ENCODE measurements around the gene CSTA. TPM values are rescaled to one million over a fixed set of nuclear protein-coding genes. Genes with fewer than 3 reads are reported as not detected.

CSTA gene
- total RNA-seq, 1 experiment from 2014 or later: not detected

DNA sequence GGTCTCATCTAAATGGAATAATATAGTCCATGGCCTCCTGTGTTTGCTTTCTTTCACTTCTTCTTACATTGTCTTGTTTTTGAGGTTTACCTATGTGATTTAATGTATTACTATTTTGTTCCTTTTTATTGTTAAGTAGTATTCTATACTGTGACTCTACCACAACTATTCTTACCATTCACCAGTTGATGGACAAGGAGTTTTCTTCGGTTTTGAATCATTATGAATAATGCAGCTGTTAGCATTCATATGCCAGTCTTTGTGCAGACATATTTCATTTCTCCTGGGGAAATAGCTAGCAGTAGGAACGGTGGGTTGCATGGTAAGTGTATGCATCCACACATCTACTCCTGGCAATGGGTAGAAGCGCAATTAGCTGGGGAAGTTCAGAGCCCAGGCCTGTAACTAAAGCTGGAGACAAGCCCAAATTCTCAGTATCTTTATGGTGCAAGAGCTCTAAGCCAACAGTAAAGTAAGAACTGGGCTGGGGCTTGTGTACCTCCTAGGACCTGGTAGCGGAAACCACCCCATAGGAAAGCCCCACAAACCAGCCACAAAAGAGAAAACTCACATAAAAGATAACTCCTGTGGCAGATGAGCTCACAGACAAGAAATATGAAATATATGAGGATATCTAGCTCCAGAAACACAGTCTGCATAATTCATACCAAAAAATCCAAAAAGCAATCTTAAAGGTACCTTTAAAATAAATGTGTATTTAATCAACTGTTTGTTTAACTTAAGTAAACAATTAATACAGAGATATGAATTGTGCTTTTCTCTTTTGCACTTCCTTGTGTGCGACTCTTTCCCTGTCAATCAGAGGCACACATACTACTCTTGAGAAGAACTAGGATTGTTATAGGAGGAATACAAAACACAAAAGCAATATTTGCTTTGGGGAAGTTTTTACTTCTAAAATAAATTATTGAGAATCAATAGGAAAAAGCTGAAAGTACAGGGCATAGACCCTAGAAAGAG, 2.7 kb upstream of the CSTA start:
- no peak for DNase-seq (ENCODE audit: low spot score)

DNA sequence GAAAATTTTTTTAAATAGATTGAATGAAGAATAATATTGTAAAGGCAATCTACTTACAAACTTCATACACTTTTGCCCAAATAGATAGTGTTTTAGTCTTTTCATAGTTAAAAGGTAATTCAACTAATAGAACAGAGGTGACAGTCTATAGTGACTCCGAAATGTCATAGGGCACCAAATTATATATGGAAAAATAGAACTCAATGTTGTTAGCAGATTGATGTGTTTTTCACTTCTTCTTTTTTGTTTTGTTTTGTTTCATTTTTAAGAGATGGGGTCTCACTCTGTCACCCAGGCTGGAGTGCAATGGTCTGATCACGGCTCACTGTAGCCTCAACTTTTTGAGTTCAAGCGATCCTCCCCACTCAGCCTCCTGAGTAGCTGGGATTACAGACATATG, 721 bp downstream of the CSTA start:
- no peak for DNase-seq (ENCODE audit: low spot score)

DNA sequence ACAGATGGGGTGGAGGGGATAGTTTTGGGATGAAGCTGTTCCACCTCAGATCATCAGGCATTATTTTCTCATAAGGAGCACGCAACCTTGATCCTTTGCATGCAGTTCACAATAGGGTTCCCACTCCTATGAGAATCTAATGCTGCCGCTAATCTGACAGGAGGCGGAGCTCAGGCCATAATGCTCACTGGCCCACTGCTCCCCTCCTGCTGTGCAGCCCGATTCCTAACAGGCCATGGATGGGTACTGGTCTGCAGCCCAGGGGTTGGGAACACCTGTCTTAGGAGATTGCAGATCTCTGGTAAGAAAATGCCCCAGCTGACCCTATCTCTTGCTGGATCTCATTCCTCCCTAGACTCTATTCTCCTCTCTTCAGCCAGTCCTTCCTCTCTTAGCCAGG, 6.8 kb downstream of the CSTA start:
- DNase-seq (ENCODE audit: low spot score): no peak

DNA sequence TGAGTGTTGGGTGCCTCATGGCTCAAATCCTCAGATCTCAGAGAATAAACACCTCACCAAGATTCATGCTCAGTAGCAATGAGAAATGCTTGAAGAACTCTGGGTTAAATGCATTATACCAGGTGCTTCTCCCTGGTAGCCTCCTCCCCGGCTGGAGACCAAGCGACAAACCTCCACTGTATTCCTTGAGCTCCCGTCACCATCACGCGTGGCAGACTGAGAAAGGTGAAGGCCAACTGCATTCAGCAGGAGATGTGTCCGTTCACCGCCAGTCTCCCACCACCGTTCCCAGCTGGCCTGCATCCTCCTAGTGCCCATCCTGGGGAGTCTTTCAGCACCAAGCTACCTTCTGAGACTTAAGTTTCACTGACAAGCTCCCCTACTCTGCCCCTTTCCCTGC, 7.5 kb downstream of the CSTA start:
- DNase-seq (ENCODE audit: low spot score): no peak

DNA sequence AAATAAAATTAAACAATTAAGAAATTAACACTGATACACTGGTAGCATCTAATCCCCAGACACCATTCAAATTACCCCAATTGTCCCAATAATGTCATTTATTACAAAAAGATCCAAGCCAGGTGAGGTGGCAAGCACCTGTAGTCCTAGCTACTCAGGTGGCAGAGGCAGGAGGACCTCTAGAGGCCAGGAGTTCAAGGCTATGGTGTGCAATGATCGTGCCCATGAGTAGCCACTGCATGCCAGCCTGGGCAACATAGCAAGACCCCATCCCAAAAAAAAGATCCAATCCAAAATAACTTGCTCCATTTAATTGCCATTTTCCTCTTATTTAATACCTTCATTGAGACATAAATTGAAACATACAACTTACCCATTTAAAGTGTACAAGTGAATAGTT, 17.8 kb downstream of the CSTA start:
- DNase-seq (ENCODE audit: low spot score): no peak

DNA sequence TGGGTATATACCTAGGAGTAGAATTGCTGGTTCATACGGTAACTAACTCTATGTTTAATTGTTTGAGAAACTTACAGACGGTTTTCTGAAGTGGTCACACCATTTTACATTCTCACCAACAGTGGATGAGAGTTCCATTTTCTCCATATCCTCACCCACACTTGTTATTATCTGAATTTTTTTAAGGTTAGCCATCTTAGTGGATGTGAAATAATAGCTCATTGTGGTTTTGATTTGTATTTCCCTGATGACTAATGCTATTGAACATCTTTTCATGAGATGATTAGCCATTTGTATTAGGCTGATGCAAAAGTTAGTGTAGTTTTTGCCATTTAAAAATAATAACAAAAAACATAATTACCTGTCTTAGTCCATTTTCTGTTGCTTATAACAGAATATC, 18.6 kb downstream of the CSTA start:
- DNase-seq (ENCODE audit: low spot score): no peak

DNA sequence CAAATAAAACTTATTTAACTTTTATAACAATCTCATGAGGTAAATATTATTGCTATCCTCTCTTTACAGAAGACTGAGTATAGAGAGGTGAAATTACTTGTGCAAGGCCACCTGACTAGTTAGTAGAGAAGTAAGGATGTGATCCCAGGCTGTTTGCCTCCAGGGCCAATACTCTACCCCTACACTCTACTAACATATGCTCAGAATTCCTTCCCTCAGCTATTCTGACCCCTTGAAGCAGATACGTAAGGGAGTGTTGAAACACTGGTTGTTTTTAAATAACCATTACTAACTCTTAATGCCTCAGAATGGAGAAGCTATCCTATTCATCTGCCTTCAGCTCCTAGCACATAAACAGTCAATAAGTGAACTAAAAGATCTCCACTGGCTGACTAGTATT, 24.1 kb downstream of the CSTA start:
- no peak for DNase-seq (ENCODE audit: low spot score)

DNA sequence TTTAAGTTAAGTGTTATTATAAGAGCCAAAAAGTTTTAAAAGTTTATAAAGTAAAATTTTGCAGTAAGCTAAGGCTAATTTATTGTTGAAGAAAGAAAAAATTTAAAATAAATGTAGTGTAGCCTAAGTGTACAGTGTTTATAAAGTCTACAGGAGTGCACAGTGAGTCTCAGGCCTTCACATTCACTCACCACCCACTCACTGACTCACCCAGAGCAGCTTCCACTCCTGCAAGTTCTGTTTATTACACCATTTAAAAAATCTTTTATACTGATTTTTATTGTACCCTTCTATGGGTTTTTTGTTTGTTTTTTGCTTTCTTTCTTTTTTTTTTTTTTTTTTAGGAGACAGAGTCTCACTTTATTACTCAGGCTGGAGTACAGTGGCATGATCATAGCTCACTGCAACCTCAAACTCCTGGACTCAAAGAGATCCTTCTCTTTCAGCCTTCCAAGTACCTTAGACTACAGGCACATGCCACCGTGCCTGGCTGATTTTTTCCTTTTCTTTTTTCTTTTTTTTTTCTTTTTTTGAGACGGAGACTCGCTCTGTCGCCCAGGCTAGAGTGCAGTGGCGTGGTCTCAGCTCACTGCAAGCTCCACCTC, 25.9 kb downstream of the CSTA start:
- DNase-seq (ENCODE audit: low spot score): no peak

DNA sequence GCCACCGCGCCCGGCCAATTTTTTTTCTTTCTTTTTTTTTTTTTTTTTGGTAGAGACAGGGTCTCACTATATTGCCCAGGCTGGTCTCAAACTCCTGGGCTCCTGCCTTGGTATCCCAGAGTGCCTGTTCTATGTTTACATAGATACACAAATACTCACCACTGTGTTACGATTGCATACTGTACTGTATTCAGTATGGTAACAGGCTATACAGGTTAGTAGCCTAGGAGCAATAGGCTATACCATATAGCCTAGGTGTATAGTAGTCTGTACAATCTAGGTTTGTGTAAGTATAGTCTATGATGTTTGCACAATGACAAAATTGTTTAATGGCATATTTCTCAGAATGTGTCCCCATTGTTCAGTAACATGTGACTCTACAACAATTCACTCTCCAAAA, 26.6 kb downstream of the CSTA start:
- DNase-seq (ENCODE audit: low spot score): no peak

DNA sequence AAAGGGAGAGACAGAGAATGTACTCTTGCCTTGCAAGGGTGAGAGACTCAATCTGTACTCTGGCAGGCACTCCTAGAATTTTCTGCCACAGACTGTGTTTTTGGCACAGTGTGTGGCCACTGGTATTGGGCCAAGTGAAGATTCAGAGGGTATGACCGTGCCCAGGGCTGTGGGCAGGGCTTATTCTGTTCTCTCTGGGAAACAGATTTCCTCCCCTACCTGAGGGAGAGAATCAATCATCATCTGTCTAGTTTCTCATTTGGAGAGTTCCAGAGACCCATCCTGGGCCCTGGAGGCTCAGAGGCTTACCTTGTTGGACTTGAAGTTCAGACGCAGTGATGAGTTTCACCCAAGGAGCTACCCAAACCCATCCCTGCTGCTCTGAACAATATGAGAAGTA, 28.2 kb downstream of the CSTA start:
- no peak for DNase-seq (ENCODE audit: low spot score)

DNA sequence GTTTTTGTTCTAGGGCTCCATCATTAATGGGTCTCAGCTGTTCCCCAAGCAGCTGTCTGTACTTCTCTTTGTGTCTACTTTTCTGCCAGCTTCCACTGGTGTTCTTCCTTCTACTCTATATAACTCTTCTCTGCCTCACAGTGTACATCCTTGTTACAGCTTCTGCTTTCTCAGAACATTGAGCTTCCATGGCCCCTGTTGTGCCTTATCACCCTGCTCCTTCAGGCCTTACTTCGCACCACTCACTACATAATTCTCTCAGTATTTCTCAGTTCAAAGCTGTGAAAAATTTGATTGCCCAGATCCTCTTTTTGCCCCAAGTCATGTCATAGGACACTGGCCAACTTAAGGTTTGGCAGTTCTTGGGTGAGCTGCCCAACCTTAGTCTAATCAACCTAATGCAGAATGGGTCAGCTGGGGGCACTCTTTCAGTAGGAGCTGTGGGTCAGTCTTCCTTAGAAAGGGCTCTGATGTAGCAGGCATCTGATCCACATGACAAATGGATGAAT, 28.9 kb downstream of the CSTA start:
- no peak for DNase-seq (ENCODE audit: low spot score)

DNA sequence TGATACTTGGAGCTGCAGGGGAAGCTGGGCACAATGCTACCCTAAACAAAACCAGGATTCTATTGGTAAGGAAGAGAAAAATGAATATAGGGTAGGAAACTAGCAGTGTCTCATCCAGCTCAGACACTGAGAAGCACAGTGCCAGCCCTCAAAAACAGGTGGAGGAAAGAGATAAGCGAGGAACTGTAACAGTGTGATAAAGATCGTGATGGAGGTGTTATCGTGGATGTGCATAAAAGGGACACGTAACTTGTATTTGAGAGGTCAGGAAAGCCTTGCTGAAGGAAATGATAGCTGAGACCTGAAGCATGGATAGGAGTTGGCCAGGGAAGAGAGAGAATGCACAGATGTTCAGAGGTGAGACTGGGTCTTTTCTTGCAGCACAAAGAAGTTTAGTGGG, 30.6 kb downstream of the CSTA start:
- no peak for DNase-seq (ENCODE audit: low spot score)

DNA sequence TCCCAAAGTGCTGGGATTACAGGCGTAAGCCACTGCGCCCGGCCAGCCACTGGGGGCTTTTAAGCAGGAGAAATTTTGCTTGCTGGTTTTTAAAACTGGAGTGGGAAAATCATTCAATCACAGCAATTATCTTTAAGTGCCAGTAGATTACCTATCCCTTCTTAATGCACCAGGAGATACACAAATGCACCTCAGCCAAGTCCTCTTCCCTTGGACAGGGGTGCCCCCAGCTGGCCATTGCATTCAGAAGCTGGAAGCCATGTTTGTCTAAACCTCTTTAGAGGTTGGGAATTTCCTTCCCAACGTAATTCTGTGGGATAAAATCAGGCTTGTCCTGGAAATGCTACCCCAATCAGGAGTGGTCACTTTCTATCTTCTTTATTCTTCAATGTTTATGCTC, 31.4 kb downstream of the CSTA start:
- peak; percentile 32 for DNase-seq (ENCODE audit: low spot score)

DNA sequence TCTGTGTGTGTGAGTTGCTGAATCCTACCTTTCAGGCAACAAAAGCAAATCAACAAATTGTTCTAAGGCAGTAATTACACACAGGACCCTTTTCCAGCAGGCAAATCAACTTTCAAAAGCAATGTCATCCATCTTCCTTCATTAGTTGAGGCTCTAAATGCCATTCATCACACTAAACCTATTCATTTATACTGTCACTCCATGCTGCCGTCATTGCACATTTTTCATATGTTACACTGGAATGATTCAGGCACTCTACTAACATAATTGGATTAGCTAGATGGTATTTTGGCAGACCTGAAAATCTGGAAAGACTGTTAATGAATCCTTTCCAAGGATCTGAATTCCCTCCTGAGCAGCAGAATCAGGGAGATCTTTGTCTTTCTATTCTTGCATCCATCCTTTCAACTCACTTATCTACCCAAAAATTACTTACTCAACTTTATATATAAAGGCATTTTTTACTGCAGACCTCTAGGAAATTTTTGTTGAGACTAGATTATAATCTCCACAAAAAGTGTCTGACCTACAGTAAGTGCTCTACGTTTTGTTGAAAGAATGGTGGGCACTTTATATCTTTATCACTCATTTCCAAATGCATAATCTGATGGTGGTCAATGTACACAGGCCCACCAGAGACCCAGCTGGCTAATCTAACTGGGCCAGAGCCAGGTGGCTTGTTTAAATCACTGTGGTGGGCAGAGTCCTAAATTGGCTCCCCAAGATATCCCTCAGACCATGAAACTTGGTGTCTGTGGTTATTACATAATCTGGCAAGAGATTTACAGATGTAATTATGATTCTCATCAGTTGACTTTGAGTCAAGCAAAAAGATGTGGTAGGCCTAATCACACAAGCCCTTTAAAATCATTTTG, 33.0 kb downstream of the CSTA start:
- DNase-seq (ENCODE audit: low spot score): no peak

DNA sequence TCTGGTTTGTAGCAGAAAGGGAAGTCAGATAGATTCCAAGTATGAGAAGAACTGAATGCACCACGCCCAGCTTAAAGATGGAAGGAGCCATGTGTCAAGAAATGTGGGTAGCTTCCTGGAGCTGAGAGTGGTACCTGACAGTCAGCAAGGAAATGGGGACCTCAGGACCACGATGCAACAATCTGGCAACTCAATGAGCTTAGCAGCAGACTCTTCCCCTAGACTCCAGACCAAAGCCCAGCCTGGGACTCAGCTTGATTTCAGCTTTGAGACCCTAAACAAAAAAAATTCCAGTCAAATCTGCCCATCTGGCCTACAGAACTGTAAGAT, 33.6 kb downstream of the CSTA start:
- DNase-seq (ENCODE audit: low spot score): no peak

DNA sequence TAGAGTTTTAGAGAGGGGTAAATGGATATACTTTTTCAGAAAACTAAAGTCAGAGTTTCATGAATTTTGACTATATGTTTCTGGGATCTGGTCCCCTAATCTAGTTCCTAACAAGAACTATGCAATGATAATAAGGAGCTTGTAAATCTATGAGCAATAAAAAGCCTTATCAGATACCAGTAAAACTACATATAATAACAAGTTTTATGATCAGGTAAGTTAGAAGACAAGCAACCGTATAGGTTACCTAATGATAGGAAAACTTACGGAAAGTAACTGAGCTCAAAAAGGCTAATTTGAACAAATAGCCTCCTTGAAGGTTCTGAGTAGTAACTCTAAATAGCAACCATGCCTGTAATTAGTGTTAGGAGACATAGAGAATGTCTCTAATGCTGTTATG, 37.0 kb downstream of the CSTA start:
- no peak for DNase-seq (ENCODE audit: low spot score)

DNA sequence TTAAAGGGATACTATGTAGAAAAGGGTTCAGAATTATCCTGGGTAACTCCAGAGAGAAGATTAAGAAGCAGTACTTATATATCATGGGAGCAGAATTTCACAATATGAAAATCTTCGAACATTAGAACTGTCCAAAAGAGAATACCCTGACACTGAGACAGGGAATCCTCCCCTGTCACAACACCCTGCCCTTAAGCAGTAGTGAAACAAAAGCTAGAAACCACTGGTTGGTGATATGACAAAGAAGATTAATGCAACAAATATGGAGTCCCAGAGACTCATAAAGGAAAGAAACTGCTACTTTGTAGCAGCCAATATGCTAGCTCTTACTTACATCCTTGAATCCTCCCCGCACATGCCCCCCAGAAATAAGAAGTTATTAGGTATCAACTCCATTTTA, 39.4 kb downstream of the CSTA start:
- DNase-seq (ENCODE audit: low spot score): no peak

DNA sequence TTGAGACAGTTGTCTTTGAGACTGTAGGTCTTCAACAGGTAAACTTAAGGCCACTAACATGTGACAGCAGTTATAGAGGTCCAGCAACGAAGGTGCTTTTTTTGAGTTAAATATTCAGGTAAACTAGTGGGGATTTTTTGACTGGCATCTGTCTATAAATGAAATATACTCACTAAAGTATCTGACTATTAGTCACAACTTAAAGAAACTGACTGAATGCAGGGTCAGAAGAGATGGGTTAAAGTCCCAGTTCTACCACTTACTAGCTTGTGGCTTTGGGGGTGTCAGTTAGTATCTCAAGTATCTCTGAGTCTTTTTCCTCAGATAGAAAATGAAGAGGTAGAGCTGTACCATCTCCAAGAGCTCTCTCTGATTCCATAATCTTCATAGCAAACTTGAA, 40.0 kb downstream of the CSTA start:
- no peak for DNase-seq (ENCODE audit: low spot score)

DNA sequence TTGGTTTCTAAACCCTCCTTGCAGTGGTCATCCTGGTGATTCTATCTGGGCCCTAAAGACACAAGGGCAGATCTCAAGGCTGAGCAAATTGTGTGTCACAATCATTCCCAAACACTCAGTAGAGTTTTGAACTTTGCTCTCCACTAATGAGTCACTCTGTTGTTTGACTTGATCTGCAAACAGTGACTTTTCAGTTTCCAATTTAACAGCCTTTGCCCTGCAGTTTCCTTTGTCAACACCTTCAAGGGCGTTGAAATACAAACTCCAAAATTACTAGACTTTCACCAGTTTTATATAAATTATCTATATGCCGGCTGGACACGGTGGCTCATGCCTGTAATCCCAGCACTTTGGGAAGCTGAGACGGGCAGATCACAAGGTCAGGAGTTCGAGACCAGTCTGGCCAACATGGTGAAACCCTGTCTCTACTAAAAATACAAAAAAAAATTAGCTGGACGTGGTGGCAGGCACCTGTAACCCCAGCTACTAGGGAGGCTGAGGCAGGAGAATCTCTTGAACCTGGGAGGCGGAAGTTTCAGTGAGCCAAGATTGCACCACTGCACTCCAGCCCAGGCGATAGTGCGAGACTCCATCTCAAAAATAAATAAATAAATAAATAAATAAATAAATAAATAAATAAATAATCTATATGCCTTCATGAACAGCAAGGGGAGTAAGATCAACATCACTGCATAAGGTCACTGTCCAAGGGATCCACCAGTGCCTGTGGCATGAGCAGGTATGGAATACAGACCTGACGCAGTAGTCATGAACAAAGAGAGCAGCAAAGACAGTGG, 40.7 kb downstream of the CSTA start:
- peak; percentile 8 for DNase-seq (ENCODE audit: low spot score)

DNA sequence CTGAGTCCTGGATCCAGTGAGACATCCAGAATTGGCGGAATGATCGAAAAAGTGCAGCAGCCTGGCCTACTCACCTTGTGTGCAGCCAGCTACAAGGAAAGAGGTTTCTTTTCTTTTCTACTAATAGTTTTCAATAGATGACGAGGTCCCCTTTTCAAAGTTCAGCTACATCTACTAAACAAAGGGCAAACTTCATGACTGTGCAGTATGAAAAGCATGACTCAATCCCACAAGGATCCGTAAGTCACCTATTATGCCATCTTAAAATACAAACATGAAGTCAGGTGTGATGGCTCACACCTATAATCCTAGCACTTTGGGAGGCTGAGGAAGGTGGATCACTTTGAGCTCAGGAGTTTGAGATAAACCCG, 41.3 kb downstream of the CSTA start:
- no peak for DNase-seq (ENCODE audit: low spot score)

DNA sequence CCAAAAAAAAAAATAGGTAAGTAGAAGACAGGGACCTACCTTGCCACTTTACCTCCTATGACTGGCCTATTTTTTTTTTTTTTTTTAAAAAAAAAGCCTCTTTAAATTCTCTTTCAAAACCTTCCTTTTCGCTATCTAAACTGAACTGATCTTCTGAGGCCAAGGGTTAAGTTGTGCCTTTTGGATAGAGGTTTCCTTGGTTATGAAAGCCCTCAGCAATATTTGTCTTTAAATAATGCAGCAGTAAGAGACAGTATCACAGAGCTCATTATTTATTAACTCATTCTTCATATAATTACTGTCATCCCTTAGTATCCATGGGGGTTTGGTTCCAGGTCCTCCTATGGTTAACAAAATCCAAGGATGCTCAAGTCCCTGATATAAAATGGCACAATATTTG, 49.0 kb downstream of the CSTA start:
- no peak for DNase-seq (ENCODE audit: low spot score)

DNA sequence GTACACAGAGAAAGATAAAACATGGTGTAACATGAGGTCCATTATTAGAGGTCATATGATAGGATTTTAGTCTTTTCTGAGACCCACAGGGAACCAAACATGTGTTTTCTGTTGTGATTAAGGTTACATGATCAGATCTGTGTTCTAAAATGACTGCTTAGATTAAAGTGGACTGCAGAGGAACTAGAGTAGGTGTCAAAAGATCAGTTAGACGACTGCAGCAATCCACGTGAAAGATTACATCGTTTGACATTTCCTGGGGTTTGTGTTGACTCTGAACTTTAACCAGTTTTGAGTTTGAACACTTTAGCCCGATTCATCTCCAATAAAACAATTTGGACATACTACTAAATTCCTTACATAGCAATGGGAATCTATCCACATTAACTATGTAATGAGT, 52.9 kb downstream of the CSTA start:
- DNase-seq (ENCODE audit: low spot score): no peak

All from A172 (cell line).